Measurements from ENCODE around the gene PTPRM. TPM values are rescaled to one million over a fixed set of nuclear protein-coding genes. Genes with fewer than 3 reads are reported as not detected.

Gene PTPRM
- total and polyA plus RNA-seq, 2 of the 8 experiments (the other 6 are each of a cell fraction or from before 2014, with no cell fraction given), result 4.1 to 7.0 TPM

DNA sequence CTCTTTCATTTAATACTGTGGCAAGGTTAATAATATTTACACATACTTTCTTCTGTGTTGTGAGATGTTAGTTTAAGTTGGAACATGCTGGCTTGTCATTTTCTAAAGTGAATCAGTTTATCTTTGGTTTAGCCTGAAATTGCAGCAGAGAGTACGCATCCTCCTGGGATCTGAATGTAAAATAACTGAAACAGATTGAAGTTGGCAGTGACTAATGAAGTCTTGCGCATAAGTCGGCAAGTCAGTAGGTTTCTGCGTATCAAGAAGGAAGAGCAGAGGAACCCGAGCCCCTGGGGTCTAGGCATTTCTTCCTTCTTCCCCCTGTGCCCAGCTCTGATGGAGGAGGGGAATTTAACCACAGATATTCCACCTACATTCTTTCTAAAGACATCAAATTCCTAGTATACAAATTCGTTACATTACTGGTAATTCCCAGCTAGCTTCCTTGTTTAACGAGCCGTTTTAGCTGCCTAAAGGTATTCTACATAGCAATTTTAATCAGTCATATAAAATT is 650.0 kb downstream of the PTPRM start:
- H2AFZ ChIP-seq (ENCODE audit: low read length), result no peak overlapping the region
- H3K18ac ChIP-seq (ENCODE audit: extremely low read depth, low read length), result no peak overlapping the region
- no peak overlapping the region for H3K4me3 ChIP-seq (ENCODE audit: extremely low read depth in 1 of 4, insufficient read depth in 2 of 4, low read depth in 3 of 4, low read length in 4 of 4)
- no peak overlapping the region for H4K8ac ChIP-seq (ENCODE audit: extremely low read depth, insufficient read depth, low read length)
- H3K56ac ChIP-seq (replicated peaks; ENCODE audit: insufficient read length, low read depth, low read length), result no peak overlapping the region
- no peak overlapping the region for H2BK5ac ChIP-seq (ENCODE audit: low read depth, low read length)
- H3K23ac ChIP-seq (ENCODE audit: insufficient read length), result no peak overlapping the region
- no peaks in the 10 kb centered on the region for H3K79me1 ChIP-seq (ENCODE audit: low read depth, low read length)
- WGBS, 2 experiments (ENCODE audit: extremely low coverage in 1 of 2, insufficient coverage in 1 of 2, insufficient read length in 1 of 2, insufficient replicate concordance in 2 of 2, low coverage in 1 of 2, low lambda C conversion rate in 2 of 2, missing lambda C conversion rate in 1 of 2), result 49% methylated on average over 8 of the region's 8 CpGs; no CpG with 5 or more reads in 1 of the 2 experiments
- FAIRE-seq, result no peak
- H2BK120ac ChIP-seq (replicated peaks; ENCODE audit: low read depth, low read length), result no peak overlapping the region
- no peak overlapping the region for H3K14ac ChIP-seq (ENCODE audit: insufficient read length)
- no peak overlapping the region for H4K5ac ChIP-seq (ENCODE audit: insufficient read length, low read depth, low read length)
- no peak overlapping the region for H2BK20ac ChIP-seq (ENCODE audit: low read length)
- peaks cover 4 to 23% (median 12%) of the 10 kb centered on the region in 4 experiments for H3K4me1 ChIP-seq (replicated peaks in 1 of 4; ENCODE audit: control insufficient read depth in 3 of 4, insufficient read depth in 4 of 4, low read length in 3 of 4)
- H3K79me2 ChIP-seq (ENCODE audit: control insufficient read depth in 1 of 2, insufficient read depth in 2 of 2, low read length in 2 of 2), result no peaks in the 10 kb centered on the region
- no peak overlapping the region for H4K91ac ChIP-seq (replicated peaks; ENCODE audit: insufficient read length, low read length)
- peak overlapping the region; percentile 41 for H3K4ac ChIP-seq (replicated peaks; ENCODE audit: insufficient read length, low read depth, low read length)
- no peaks in the 10 kb centered on the region for H3K36me3 ChIP-seq (ENCODE audit: control insufficient read depth in 2 of 4, insufficient read depth in 4 of 4, low read length in 3 of 4)
- peak overlapping the region; percentile 29 to 30; a peak in 3 of 4 replicates for H3K4me2 ChIP-seq (ENCODE audit: insufficient read depth in 1 of 2, low read depth in 2 of 2, low read length in 2 of 2)
- H2BK15ac ChIP-seq (ENCODE audit: low read length), result no peak overlapping the region
- no peak overlapping the region for H2AK5ac ChIP-seq (ENCODE audit: low read depth, low read length)
- no peak overlapping the region for H3K9ac ChIP-seq (replicated peaks in 1 of 4; ENCODE audit: extremely low read depth in 1 of 4, low read depth in 3 of 4, low read length in 3 of 4)
- no peak overlapping the region; the same call in 1 of the 2 replicates for H2BK12ac ChIP-seq (ENCODE audit: low read depth, low read length)
- no peaks in the 10 kb centered on the region for H4K20me1 ChIP-seq (replicated peaks in 1 of 2; ENCODE audit: control insufficient read depth in 1 of 2, insufficient read depth in 2 of 2, low read length in 2 of 2)
- no peaks in the 10 kb centered on the region for H3K9me3 ChIP-seq (ENCODE audit: insufficient read depth in 2 of 2, low read depth in 1 of 2, low read length in 1 of 2)
- H3K27ac ChIP-seq (ENCODE audit: low read depth, low read length), result no peak overlapping the region
- DNase-seq (ENCODE audit: low read depth in 1 of 2, low spot score in 2 of 2), result peak in 1 of 2 experiments; percentile 25
- no peaks in the 10 kb centered on the region for H3K23me2 ChIP-seq (ENCODE audit: low read depth, low read length)
- H3K27me3 ChIP-seq (replicated peaks in 1 of 4; ENCODE audit: control insufficient read depth in 3 of 4, extremely low read depth in 1 of 4, insufficient read depth in 3 of 4, low read length in 3 of 4), result no peaks in the 10 kb centered on the region
- POLR2A ChIA-PET (ENCODE audit: partially characterized antibody), result no interaction called here
- CTCF ChIA-PET (ENCODE audit: partially characterized antibody), result interaction anchor here (0.6 to 2.0 kb wide), 6 partner anchors 26 to 262 kb away, joined by 3 to 5 read pairs (median 3); no protein-coding TSS in a partner anchor
- TF ChIP-seq BRCA1 (IDR thresholded peaks at IDR 0.05; ENCODE audit: low read depth, low read length) (no peak), SIRT6 (IDR thresholded peaks at IDR 0.05; ENCODE audit: low read length) (no peak), RAD21 (IDR thresholded peaks at IDR 0.05 in 1 of 2, conservative IDR thresholded peaks at IDR 0.05 in 1 of 2; ENCODE audit: low read depth in 2 of 2, low read length in 2 of 2) (no peak), MAFK (IDR thresholded peaks at IDR 0.05; ENCODE audit: low read depth, low read length) (no peak)
- TF ChIP-seq, protein P1, sequence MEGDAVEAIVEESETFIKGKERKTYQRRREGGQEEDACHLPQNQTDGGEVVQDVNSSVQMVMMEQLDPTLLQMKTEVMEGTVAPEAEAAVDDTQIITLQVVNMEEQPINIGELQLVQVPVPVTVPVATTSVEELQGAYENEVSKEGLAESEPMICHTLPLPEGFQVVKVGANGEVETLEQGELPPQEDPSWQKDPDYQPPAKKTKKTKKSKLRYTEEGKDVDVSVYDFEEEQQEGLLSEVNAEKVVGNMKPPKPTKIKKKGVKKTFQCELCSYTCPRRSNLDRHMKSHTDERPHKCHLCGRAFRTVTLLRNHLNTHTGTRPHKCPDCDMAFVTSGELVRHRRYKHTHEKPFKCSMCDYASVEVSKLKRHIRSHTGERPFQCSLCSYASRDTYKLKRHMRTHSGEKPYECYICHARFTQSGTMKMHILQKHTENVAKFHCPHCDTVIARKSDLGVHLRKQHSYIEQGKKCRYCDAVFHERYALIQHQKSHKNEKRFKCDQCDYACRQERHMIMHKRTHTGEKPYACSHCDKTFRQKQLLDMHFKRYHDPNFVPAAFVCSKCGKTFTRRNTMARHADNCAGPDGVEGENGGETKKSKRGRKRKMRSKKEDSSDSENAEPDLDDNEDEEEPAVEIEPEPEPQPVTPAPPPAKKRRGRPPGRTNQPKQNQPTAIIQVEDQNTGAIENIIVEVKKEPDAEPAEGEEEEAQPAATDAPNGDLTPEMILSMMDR (IDR thresholded peaks at IDR 0.05; ENCODE audit: control extremely low read depth in 1 of 3, insufficient read depth in 1 of 3, low read depth in 1 of 3, low read length in 3 of 3), result no peak
